Osteoblast (primary cell): ENCODE measurements around the gene PPCDC. TPM values are rescaled to one million over a fixed set of nuclear protein-coding genes. Genes with fewer than 3 reads are reported as not detected.
A peak's percentile ranks its signal among the peaks of the same experiment; 100 is the strongest.

Experiments used
- DNase-seq: peaks from one replicate; pipeline ENCODE4 v3.0.0; 2011; ENCODE audit warnings: low spot score, mixed read lengths; ENCODE audit not compliant: insufficient read length; ENCODE audit errors: missing footprints
- H2AFZ ChIP-seq: 2 replicates; pipeline ENCODE4 v1.6.0; 2011; ENCODE audit warnings: mild to moderate bottlenecking, low read length
- H3K27ac ChIP-seq: 2 replicates; pipeline ENCODE4 v1.5.1; 2011; ENCODE audit warnings: mild to moderate bottlenecking, low read depth, low read length, moderate library complexity
- H3K27me3 ChIP-seq: 2 replicates; pipeline ENCODE4 v1.6.0; 2012; ENCODE audit warnings: mild to moderate bottlenecking, control low read depth, inconsistent platforms, low read length, moderate library complexity; ENCODE audit not compliant: insufficient read depth
- H3K36me3 ChIP-seq: 2 replicates; pipeline ENCODE4 v1.5.1; 2011; ENCODE audit warnings: mild to moderate bottlenecking, low read length, control low read depth, moderate library complexity; ENCODE audit not compliant: insufficient read depth
- H3K4me1 ChIP-seq: 2 replicates; pipeline ENCODE4 v1.5.1; 2011; ENCODE audit warnings: mild to moderate bottlenecking, low read length, control low read depth, moderate library complexity; ENCODE audit not compliant: insufficient read depth
- H3K4me2 ChIP-seq: 2 replicates; pipeline ENCODE4 v1.6.0; 2011; ENCODE audit warnings: mild to moderate bottlenecking, low read length; ENCODE audit not compliant: insufficient read depth
- H3K4me3 ChIP-seq: fragments of 200-600 bp; sonication (generic); 3 replicates; pipeline ENCODE4 v1.5.1; 2012; ENCODE audit warnings: mild to moderate bottlenecking, low read length, inconsistent platforms; ENCODE audit not compliant: insufficient read depth
- H3K79me2 ChIP-seq: 2 replicates; pipeline ENCODE4 v1.6.0; 2012; ENCODE audit warnings: mild to moderate bottlenecking, low read length, control low read depth, inconsistent platforms; ENCODE audit not compliant: insufficient read depth
- H3K9me3 ChIP-seq: 2 replicates; pipeline ENCODE4 v1.5.1; 2011; ENCODE audit warnings: low read depth, low read length, control low read depth
- H4K20me1 ChIP-seq: 2 replicates; pipeline ENCODE4 v1.6.0; 2012; ENCODE audit warnings: mild to moderate bottlenecking, low read length, control low read depth; ENCODE audit not compliant: insufficient read depth
- CTCF ChIP-seq: IDR thresholded peaks from 2 replicates; pipeline ENCODE4 v1.5.1; 2011; ENCODE audit warnings: mild to moderate bottlenecking, low read depth, low read length, moderate library complexity; ENCODE audit errors: extremely low read depth
- total RNA-seq: library from RNA; depleted of rRNA; stranded (reverse); fragments of >200 nt; gene quantifications from 2 replicates; pipeline ENCODE4 v1.2.3, GENCODE V29; 2012

PPCDC gene
- total RNA-seq, 1 donor: 6.5 TPM

DNA sequence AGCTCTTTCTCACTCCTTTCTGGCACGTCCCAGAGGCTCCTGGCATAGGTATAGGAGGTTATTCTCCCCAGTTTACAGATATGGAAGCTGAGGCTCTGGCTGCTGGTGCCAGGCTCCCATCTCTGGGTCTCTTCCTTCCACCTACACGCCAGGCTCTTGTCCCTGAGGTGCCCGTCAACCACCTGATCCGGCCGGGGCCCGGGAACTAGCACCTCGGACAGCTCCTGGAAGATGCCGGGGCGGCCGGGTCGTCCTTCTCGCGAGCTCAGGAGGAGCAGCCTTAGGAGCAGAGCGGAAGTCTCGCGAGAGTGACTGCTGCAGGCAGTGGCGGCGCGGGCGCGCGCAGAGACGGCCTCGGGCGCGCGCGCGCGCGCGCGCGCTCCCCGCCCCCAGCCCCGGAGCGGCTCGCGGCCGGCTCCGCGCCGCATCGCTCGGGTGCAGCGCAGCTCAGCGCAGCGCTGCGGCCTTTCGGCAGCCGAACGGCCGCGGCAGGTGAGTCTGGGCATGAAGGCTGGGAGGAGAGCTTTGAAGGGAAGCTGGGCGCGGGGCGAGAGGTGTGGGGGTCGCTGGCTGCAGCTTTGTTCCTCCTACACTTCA, 28.1 kb upstream of the PPCDC start, which contains the start of gene SCAMP5:
Gene SCAMP5 (plus strand): TSS at position 382 of the 597 bp plus-strand sequence. CDS start 16,277 bp downstream, outside the sequence.
- Histone ChIP-seq H4K20me1 (no peaks in the 10 kb centered on the region), H2AFZ (peak within 1 kb of the TSS; percentile 88), H3K36me3 (no peaks in the 10 kb centered on the region), H3K27ac (no peak within 1 kb of the TSS), H3K4me2 (peak within 1 kb of the TSS; percentile 86), H3K4me1 (no peaks in the 10 kb centered on the region), H3K79me2 (no peaks in the 10 kb centered on the region), H3K27me3 (peaks cover 26% of the 10 kb centered on the region), H3K9me3 (peaks cover 4% of the 10 kb centered on the region), H3K4me3 (peak within 1 kb of the TSS; percentile 73)
- TF ChIP-seq CTCF: no peak
- DNase-seq: peak; percentile 100

GRCh38 chr15:74995779-74996765, 27.3 kb upstream of the PPCDC start:
- Histone ChIP-seq H3K4me3 (peak overlapping the region; percentile 73), H3K4me2 (peak overlapping the region; percentile 86), H3K27ac (no peak overlapping the region), H4K20me1 (no peaks in the 10 kb centered on the region), H2AFZ (peak overlapping the region; percentile 88), H3K36me3 (no peaks in the 10 kb centered on the region), H3K9me3 (peaks cover 4% of the 10 kb centered on the region), H3K4me1 (no peaks in the 10 kb centered on the region), H3K27me3 (peaks cover 26% of the 10 kb centered on the region), H3K79me2 (no peaks in the 10 kb centered on the region)
- no peak for TF ChIP-seq CTCF
- peak; percentile 62 for DNase-seq

- no peaks in the 10 kb centered on the region for H3K79me2 ChIP-seq
- no peaks in the 10 kb centered on the region for H3K36me3 ChIP-seq
- DNase-seq: peak; percentile 48
- H3K27ac ChIP-seq: no peak overlapping the region
- TF ChIP-seq CTCF: no peak
- H3K9me3 ChIP-seq: peaks cover 4% of the 10 kb centered on the region
- H3K4me3 ChIP-seq: no peak overlapping the region
- H4K20me1 ChIP-seq: no peaks in the 10 kb centered on the region
- H3K27me3 ChIP-seq: peaks cover 23% of the 10 kb centered on the region
- H3K4me2 ChIP-seq: no peak overlapping the region
- no peaks in the 10 kb centered on the region for H3K4me1 ChIP-seq
- no peak overlapping the region for H2AFZ ChIP-seq
These were observed 26.2 kb upstream of the PPCDC start for GRCh38 chr15:74997141-74997540.

GRCh38 chr15:74997543-74997942, 25.8 kb upstream of the PPCDC start:
- DNase-seq: peak; percentile 63
- Histone ChIP-seq H3K9me3 (peaks cover 4% of the 10 kb centered on the region), H2AFZ (no peak overlapping the region), H3K27me3 (peaks cover 23% of the 10 kb centered on the region), H3K4me1 (no peaks in the 10 kb centered on the region), H3K36me3 (no peaks in the 10 kb centered on the region), H4K20me1 (no peaks in the 10 kb centered on the region), H3K79me2 (no peaks in the 10 kb centered on the region), H3K4me3 (no peak overlapping the region), H3K27ac (no peak overlapping the region), H3K4me2 (no peak overlapping the region)
- TF ChIP-seq CTCF: no peak
